HG03139 (cell line): Measurements from ENCODE around the gene CHAF1B.

Experiments
- ATAC-seq: cut with Tn5 transposase; IDR thresholded peaks from one replicate; pipeline ENCODE4 v1.9.1; 2021; ENCODE audit not compliant: unreplicated experiment

The CHAF1B gene

GRCh38 chr21:36425286-36425685 lies 40.1 kb downstream of the CHAF1B start:
- ATAC-seq = no peak

DNA sequence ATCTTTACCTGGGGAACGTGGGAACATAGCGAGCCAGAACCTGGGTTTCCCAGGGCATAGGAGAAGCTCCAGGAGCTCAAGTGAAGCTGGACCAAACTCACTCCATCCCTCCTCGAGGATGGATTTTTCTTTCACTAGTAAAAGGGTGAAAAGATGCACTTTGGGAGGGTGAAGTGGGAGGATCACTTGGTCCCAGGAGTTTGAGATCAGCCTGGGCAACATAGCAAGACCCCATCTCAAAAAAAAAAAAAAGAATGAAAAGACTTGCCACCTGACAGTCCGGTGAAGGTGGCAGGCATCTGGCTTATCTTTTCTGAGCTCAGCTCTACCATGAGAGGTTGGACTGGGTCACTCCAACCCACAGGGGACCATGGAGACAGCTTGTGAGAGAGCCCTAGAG lies 42.3 kb downstream of the CHAF1B start:
- ATAC-seq = no peak

GRCh38 chr21:36428761-36429432 lies 43.7 kb downstream of the CHAF1B start:
- ATAC-seq = no peak

DNA sequence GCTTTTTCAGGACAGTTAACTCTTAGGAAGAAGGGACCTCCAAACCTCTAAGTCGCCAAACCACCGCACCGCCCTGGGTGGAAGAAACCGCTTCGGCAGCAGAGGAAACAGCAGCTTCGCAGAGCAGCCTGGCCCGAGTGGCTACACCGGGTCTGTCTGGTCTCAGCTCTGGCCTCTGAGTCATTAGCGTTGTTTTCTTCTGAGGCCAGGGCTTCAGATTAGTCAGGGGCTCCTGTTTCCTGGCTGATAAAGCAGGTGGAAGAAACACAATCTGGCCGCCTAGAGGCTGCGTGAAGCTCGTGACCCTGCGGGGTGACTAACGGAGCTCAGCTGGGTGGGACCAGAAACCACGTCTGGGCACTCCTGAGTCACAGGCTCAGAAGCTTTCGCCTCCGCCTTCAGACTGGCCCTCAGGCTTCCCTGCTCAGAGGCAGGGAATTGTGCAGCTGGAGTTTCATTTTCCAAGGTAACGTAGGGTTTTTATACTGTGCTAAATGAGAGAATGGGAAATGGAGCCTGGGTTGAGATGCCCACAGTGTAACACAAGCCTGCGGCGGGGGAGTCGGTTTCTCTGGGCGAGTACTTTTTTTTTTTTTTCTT lies 44.9 kb downstream of the CHAF1B start:
- ATAC-seq = peak; percentile 63

DNA sequence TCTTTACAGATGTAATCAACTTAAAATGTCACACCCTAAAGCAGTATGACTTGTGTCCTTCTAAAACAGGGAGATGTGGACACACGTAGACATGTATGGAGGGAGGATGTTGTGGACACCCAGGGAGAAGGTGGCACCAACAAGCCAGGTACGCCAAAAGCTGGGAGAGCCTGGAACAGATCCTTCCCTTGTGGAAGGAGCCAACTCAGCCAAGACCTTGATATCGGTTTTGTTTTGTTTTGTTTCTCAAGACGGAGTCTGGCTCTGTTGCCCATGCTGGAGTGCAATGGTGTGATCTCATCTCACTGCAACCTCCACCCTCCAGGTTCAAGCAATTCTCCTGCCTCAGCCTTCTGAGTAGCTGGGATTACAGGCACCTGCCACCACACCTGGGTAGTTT lies 45.6 kb downstream of the CHAF1B start:
- no peak for ATAC-seq

GRCh38 chr21:36431252-36431651 lies 46.1 kb downstream of the CHAF1B start:
- no peak for ATAC-seq

GRCh38 chr21:36433059-36433709 lies 48.0 kb downstream of the CHAF1B start:
- ATAC-seq = no peak

GRCh38 chr21:36434144-36434543 lies 49.0 kb downstream of the CHAF1B start:
- ATAC-seq = no peak

DNA sequence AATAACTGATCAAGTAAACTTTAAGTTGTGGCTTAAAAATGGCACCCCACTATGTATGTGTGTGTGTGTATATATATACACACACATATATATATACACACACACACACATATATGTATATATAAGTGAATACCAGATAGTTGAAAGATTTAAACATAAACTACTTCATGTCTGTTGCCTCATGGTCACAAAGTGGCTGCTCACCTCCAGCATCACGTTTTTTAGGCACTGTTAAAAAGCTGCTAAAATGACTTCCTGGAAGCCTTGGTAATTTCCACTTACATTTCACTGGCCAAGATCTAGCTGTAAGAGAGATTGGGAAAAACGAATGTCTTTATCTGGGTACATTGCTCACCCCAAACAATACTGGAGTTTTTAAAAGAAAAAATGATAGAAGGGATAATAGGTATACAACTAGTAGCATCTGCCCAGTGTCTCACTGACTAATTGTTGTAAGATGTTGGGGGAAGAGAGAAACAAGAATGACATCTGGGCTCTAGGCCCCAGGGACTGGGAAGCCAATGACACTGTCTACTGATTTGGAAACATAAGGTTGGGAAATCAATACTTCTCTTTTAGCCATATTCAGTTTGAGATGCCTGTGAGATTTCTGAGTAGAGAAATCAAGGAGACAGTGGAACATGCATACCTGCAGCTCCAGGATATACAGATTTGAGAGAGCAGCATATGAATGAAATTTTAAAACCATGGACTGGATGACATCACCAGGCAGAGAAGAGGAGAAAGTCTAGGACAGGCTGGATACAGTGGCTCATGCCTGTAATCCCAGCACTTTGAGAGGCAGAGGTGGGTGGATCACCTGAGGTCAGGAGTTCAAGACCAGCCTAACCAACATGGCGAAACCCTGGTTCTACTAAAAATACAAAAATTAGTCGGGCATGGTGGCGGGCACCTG lies 51.9 kb downstream of the CHAF1B start:
- no peak for ATAC-seq

DNA sequence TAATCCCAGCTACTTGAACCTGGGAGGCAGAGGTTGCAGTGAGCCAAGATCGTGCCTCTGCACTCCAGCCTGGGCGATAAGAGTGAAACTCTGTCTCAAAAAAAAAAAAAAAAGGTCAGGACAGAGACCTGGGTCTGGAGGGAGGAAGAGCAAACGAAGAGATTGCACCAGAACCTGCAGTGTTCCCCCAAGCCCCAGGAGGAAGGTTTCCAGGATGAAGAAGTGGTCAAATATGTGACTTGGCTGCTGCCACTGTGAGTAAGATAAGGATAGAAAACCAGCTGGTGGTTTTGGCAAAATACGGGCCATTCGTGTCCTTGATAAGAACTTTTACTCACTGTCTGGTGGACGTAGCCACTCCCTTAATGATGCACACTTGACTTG lies 52.5 kb downstream of the CHAF1B start:
- ATAC-seq = no peak

DNA sequence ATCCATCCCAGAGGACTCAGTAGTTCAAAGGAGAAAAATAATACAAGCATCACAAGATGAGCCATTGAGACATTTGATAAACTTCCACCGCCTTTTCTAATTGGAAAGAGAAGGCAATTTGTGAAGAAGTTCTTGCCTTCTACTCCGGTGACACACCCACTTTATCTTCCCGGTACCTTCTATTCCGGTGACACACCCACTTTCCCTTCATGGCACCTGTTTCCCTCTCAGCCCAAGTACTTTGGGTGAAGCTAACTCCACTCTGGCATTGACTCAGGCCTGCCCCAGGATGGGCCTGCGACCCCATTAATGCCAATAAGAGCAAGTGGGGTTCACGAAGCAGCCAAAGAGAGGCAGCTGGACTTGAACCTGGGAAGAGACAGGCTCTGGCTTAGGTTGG lies 56.5 kb downstream of the CHAF1B start:
- no peak for ATAC-seq

DNA sequence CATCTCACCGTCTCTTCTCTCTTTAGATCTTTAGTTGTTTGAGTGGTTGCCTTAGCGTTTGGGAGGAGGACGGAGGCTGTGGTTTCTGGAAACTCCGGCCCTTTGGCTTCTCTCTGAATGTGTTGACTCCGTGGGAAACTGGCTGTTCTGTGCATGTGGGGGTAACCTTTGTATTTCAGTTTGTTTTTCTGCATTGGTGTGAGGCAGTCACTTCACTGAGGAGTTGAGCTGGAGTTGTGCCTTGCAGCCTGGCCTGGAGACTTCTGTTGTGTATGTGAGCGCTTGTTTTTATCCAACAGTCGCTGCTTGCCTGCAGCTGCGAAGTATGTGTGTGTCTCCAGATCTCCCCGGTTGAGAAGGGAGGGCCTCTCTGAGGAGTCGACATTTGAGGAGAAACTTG lies 61.1 kb downstream of the CHAF1B start:
- ATAC-seq = no peak

GRCh38 chr21:36450511-36450910 lies 65.3 kb downstream of the CHAF1B start:
- no peak for ATAC-seq

- no peak for ATAC-seq
Observed at GRCh38 chr21:36451506-36451905, 66.3 kb downstream of the CHAF1B start.

DNA sequence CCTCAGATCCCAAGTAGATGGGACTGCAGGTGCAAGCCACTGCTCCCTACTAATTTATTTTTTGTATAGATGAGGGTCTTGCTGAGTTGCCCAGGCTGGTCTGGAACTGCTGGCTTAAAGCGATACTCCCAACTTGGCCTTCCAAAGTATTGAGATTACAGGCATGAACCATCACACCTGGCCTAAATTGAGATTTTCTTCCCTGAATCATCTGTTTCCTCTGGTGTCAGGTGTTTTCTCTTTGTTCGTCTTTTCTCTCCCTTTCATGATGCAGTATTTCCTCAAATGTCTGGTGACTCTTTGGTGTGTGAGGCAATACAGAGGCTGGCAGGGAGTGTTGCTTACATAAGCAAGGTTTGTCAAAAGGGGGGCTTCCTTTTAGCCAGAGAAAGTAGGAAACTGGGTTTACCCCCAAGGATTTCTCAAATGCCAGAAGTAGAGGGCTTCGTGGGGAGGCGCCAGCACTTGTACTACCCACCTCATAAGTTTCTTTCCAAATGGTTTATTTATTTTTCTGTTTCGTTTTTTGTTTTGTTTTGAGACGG lies 67.2 kb downstream of the CHAF1B start:
- ATAC-seq = no peak

DNA sequence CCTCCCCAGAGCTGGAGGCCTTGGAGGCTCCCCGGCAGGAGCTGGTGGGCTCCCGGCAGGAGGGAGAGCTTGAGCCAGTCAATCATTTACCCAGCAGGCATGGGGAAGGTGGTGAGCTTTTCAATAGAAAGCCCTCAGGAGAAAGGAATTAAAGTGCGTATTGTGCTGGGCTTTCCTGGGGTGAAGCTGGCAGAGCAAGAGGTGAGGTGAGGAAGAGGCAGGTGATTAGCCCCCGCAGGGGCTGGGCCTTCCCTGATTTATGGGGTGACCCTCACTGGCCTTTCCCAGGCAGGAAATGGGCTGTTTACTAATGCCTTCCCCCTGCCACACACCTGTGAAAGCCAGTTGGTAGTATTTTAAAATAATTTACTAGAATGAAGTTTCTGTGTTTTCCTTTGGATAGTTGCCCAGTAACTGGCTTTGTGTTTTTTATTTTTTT lies 68.9 kb downstream of the CHAF1B start:
- ATAC-seq = no peak

DNA sequence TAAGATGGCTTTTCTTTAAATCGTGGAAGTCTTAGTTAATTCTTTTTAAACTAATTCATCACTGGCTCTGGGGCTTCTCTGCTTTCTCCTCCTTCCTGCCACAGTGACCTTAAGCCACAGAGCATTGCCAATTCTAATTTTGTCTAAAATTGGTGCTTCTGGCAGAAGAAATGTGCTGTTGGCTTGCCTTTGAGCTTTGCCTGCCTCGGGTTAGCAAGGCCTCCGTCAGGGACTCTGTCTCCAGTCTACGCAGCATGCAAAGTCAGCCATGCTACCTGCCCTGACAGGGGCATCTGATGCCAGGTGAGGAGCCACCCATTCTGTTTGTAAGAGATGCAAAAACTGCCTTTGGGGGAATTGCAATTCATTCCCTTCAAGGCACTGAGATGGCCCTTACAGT lies 69.5 kb downstream of the CHAF1B start:
- no peak for ATAC-seq

- no peak for ATAC-seq
Observed at GRCh38 chr21:36456729-36457414, 71.7 kb downstream of the CHAF1B start.

GRCh38 chr21:36459098-36459497 lies 73.9 kb downstream of the CHAF1B start:
- ATAC-seq = no peak

- ATAC-seq = no peak
Observed at GRCh38 chr21:36460866-36461265, 75.7 kb downstream of the CHAF1B start.
